Activated CD8-positive, alpha-beta memory T cell treated with anti-CD3 and anti-CD28 coated beads, Interleukin-2, amount 50 U/mL, for 1 hour (primary cell): ENCODE results near the gene IGHMBP2.
"Not testable (repeated sequence)": the region's sequence is repeated elsewhere in the genome, so short reads cannot be mapped to it uniquely, and the experiment has no call there.

Experiments used
- DNase-seq: peaks from one replicate; pipeline ENCODE4 v3.0.0-alpha.2; 2020; ENCODE audit errors: extremely low read depth

IGHMBP2 gene

DNA sequence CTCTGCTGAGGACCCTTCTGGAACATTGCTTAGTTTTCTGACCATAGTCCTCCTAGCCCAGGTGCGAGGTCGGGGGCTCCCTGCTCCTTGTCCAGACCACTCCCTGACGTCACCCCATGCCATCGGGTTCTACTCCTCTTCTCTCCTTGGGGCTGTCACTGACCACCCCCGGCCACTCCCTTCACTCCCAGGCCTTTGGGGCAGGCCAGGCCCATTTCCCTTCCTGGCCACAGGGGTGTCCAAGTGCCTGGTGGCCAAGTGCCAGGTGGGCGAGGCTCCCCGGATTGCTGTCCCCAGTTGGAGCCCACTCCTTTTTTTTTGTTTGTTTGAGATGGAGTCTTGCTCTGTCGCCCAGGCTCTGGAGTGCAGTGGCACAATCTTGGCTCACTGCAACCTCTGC lies 57.6 kb downstream of the IGHMBP2 start:
- no peak for DNase-seq

DNA sequence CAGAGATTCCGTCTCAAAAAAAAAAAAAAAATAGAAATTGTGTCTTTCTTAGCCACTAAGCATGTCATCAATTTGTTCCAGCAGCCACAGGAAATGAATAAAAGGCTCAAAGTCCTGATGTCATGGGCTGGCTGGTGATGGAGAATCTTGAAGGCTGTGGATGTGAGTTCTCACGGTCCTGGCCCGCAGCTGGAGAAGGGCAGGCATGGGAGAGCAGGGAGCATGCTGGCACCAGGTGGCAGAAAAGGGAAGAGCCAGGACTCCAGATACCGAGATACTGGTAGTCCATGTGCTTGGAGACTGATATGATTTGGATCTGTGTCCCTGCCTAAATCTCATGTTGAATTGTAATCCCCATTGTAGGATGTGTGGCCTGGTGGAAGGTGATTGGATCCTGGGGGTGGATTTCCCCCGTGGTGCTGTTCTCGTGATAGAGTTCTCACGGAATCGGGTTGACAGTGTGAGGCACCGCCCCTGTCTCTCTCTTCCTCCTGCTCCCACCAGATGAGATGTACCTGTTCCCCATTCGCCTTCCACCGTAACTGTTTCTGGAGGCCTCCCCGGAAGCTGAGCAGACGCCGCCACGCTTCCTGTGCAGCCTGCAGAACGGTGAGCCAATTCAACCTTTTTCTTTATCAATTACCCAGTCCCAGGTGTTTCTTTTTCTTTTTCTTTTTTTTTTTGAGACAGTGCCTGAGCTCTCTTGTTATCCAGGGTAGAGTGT lies 59.0 kb downstream of the IGHMBP2 start:
- no peak for DNase-seq

DNA sequence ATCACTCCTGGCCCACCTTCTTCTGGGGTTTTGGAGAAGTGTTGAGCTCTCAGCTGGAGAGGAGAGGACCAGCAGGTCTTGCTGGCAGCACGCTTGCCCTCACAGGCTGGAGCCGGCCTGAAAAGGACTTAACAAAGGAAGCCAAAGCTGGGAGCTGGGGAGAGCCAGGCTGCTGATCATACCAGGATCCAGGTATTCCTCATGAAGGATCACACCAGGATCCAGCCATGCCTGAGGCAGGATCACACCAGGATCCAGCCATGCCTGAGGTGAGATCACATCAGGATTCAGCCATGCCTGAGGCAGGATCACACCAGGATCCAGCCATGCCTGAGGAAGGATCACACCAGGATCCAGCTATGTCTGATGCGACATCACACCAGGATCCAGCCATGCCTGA lies 60.1 kb downstream of the IGHMBP2 start:
- no peak for DNase-seq

DNA sequence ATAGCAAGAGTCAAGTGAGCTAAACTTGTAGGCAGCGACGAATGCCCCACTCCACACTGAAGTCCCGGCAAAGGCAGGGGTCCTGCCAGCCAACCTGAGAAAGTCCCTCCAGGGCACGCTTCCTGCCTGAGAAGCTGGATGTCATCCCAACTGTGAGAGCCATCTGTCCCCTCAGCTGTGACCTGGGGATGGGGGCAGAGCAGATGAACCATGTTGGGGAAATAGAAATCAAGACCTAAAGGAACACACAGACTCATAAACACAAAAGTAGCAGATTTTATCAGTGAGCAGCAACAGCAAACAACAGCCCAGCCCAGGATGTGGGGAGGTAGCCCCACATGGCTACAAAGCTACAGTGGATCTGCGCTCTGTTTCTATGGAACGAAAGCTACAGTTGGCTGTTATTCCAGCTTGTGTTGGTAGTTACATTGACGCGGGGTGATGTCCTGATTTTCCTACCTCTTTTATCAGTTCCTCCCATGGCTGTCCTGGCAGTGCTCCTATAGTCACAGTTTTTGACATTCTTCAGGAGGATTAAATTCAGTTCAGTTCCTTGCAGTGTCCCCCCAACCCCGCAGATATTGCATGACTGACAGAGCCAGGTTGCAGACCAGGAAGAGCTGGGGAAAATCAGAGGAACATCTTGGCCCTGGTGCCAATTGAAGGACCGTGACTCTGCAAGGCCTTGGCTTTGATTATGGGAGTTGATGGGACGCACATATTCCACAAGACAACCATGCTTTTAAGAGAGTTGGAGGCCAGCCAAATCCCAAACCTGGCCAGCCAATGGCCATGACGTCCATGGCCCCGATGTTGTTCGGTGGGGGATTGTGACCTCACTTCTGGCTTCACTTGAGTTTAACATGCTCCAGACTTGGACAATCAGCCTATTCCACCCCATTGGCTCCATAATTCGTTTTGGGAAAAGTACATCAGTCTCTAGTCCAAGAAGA lies 62.5 kb downstream of the IGHMBP2 start:
- DNase-seq = no peak

DNA sequence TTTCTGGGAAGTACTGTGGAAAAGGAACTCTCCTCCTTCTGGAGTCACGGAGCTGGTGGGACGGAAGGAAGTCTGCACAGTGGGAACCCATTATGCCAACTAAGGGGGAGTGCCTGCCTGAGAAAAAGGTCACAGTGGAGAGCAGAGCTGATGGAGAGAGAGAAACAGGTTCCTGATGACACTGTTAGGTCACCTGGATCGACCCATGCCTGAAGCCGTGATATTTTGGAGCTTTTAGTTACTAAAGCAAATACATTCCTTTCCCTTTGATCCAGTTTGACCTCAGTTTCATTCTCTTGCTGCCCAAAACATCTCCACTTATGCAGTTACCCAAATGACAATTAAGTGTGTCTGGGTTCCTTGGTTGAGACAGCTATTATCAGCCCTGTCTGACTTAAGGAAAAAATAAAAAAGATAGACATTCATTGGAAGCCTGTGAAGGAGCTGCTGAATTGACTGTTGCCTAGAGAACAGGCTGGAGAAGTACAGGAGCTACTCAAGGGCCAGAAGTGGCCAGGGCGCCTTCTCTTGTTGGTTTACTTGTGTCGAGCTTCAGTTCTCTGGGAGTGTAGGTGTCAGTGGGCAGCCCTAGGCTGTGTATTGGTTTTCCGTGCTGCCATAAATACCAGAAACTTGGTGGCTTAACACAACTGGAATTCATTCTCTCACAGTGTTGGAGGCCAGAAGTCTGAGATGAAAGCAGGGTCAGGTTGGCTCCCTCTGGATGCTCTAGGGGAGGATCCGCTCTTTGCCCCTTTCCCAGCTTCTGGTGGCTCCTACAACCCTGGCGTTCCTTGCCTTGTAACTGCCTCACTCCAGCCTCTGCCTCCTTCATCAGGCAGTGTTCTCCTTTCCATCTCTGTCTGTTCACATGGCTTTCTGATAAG lies 63.4 kb downstream of the IGHMBP2 start:
- no peak for DNase-seq

DNA sequence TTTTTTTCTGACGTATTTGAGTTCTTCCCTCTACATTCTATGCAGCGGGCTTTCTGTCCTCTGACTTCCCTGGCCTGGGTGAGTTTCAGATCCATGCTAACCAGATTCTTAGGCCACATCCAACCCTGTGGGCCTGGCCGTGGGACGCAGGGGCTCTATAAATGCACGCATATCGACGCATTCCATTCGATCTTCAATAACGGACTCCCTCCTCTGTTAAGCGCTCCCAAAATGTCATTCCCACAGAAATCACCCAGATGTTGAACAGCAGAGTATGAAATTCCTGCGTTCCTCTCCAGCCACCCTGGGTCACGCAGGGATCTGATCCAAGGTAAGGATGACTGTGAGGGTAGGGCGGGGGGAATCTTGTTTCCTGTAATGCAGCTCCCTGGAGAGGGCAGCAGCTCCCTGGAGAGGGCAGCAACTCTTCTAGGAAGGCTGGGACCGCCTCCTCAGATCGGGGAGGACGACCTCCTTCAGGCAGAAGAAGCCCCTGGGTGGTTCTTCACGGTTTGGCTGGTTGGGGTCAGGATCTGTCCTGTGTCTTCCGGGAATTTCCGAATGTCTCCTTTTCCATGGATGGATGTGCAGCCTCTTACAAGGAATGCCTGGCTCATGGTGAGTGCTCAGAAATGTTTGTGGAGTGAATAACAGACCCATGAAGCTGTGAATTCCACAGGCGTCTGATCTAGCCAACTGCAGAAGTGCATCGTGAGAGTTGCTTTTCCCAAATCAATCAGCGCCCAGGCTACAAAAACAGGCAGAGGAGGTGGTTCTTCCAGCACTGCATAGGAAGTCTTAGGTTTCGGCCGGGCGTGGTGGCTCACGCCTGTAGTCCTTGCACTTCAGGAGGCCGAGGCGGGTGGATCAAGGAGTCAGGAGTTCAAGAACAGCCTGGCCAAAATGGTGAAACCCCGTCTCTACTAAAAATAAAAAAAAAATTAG lies 64.9 kb downstream of the IGHMBP2 start:
- no peak for DNase-seq

DNA sequence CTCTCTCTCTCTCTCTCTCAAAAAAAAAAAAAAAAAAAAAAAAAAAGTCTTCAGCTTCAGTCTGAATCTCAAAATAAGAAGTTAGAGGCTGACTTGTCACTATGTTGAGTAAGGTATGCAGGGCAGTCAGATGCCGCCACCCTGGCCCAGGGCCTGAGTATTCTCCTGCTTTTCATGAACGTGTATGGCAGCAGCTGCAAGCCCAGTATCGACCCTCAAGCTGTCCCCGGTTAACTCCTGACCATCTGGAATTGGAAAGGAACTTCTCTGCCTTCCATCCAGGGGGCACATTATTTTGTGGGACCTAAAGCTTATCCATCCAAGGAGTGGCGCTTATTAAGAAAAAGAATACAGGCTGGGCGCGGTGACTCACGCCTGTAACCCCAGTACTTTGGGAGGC lies 65.7 kb downstream of the IGHMBP2 start:
- DNase-seq = no peak

DNA sequence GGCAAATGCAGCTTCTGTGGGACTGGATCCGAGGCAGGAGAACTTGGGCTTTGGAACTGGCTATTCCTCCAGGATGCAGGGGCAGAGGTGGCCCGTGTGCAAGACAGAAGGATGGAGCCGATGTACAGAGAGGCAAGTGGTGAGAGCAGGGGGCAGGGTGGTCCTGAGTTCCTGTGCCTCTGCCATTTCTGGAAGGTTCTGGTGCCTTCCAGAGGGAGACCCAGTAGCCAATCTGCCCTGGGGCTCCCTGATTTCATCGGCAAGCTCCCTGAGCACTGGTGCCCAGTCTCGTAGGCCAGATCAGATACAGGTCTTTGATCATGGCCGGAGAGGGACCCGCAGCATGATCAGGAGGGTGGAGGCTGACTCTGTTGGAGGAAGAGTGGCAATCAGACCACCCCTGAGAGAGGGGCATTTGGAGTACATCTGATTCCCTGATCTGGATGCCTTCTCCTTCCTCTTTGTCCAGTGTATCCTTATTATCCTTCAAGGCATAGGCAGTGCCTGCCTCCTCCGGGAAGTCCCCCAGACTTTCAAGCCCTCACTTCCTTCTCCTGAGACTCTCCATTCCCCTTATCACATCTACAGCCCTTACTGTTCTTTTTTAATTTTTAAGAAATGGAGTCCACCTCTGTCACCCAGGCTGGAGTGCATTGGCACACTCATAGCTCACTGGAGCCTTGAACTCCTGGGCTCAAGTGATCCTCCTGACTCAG lies 67.4 kb downstream of the IGHMBP2 start:
- DNase-seq = no peak

DNA sequence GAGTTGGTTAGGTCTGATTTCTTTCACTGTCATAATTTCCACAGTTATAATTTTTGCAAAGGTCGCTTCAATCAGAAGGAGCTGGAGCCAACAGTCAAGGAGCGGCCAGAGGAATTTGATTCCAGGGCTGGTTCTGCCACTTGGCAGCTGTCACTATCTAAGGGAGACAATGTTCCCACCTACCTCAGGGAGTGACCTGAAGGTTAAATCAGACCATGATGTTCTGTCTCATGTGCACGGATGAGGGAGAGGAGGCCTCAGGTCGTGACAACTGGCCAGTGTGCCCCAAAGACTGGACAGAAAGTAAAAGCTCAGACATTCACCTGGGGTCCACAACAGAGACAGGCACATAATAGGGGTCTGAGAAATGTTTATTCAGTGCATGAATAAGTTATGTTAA lies 69.5 kb downstream of the IGHMBP2 start:
- no peak for DNase-seq

DNA sequence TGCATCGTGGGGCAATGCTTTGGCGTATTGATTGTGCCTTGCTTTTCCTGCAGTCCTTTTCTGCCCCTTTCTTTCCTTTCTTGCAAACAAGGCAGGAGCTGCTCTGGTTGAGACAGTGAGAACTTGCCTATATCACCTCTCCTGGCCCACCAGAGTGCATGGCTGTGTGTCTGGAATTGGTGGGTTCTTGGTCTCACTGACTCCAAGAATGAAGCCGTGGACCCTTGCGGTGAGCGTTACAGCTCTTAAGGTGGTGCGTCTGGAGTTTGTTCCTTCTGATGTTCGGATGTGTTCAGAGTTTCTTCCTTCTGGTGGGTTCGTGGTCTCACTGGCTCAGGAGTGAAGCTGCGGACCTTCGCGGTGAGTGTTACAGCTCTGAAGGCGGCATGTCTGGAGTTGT lies 70.0 kb downstream of the IGHMBP2 start:
- not testable (repeated sequence) for DNase-seq

DNA sequence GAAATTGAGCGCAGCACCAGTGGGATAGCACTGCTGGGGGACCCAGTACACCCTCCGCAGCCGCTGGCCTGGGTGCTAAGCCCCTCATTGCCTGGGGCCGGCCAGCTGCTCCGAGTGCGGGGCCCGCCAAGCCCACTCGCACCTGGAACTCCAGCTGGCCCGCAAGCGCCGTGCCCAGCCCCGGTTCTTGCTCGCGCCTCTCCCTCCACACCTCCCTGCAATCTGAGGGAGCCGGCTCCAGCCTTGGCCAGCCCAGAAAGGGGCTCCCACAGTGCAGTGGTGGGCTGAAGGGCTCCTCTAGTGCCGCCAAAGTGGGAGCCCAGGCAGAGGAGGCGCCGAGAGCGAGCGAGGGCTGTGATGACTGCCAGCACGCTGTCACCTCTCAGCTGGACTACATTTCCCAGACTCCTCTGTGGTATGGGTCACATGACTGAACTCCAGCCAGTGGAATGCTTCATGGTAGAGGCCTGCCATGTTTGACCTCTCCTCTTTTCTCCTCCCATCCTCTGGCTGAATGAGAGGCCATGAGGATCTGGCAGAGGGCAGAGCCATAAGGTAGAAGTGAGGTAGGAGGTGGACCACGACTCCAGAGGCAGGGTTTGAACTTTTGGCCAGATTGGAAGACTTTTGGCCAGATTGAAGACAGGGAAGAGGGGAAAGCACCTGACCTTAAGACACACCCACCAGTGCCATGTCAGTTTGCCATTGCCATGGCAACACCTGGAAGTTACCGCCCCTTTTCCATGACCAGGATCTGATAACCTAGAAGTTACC lies 70.9 kb downstream of the IGHMBP2 start:
- DNase-seq = no peak

DNA sequence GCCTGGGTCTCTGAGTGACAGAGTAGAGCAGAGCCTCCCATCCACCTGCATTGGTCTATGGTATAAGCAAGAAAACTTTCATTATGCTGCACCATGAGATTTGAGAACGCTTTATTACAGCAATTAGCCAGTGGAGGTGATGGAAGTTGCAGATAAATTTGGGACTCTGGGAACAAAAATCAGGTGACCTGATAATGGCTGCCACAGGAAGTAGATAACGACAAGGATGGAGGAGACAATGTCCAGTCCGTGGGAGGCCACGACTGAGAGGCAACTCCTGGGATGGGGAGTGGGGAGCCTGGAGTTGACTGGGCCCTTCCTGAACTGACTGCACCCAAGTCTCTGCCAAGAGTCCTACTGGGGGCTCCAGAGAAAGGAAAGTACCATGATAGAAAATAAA lies 72.4 kb downstream of the IGHMBP2 start:
- DNase-seq = no peak

DNA sequence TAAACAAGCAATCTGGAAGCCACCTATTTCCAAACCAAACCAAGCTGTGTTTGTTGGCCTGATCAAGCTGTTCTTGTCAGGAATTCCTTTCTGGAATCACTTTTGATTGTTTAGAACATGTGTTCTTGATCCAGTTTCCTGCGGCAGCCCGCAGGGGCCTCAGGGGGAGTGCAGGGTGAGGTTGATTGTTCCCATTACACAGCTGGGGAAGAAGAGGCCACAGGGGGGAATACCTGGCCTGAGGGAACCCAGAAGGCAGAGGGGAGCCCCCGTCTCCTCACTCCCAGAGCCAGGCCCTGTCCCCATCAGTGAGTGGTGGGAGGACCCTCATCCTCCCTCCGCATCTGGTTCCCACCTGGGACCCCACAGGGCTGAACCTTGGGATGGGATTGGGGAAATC lies 72.9 kb downstream of the IGHMBP2 start:
- DNase-seq = no peak

DNA sequence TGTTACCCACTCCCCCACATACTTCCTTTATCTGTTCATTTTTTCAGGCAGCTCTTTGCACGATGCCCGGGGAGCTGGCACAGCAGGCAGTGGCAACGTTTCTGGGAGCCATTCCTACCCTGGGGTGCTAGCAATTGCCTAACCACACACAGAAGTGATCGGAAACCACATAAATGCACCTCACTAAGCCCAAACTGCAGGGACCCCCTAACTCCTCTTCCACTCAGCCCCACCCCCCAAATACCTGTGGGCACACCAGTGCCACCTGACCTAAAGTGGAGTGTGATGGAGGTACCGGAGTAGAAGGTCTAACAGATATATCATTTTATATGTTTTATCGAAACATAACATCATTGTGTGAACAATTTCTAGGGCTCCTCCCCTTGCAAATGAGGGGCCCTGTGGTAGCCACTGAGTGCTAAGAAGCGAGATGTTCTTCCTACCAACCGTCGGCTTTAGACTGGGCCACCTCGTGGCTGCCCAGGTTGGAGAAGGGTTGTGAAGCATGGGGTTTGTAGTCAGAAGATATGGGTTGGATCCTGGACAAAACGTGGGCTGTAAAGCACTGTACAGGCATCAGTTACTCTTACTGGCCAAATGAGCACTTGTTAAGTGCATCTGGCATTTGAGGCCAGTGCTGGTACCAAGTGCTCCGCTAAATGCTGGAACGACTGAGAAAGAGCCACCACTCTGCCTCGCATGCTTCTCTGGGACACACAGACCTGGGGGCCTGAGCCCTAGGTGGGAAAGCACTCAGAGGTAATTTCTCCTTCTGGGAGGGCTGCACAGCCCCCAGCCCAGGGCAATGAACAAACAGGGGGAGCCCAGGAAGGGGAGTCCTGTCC lies 74.3 kb downstream of the IGHMBP2 start:
- no peak for DNase-seq

DNA sequence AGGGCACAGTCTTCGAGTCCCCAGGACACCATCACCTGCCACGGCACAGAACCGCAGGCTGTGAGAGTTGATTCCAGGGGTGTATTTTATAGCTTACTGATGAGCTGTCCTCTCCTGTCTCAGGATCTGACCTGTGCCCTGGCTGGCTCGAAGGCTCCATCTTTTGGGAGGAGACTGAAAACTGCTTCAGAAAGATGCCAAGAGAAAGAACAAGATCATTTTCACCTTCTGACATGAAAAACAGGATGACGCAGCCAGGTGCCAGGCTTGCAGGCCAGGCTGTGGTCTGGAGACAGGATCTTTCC lies 74.9 kb downstream of the IGHMBP2 start:
- no peak for DNase-seq

DNA sequence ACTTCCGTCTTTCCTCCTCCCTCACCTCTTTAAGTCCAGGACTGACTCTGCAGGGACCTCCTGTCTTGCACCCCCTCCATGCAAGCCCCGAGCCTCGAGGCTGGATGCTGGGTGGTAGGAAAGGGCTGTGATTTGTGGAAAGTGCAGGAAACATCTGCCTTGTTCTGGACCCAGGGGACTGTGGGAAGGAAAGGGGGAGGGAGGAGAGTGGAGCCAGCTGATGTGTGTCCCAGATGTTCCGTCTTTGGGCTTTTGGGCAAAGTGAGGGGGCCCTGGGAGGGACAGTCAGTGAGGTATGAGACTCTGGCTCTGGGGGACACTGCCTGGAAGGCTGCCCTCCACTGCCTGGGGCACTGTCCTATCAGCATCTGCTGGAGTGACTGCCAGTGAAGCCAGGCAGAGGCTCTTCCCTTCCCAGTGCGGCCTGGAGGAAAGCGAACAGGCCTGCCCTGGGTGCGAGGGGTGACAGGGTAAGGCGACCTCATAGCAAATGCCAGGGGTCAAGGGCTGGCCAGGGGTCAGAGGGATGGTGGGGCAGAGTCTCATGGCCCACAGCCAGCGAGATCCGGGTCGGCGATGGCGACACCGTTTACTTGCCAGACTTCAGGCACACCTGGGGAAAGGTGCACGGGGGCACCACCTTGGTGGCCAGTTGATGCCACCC lies 75.4 kb downstream of the IGHMBP2 start:
- DNase-seq = no peak

DNA sequence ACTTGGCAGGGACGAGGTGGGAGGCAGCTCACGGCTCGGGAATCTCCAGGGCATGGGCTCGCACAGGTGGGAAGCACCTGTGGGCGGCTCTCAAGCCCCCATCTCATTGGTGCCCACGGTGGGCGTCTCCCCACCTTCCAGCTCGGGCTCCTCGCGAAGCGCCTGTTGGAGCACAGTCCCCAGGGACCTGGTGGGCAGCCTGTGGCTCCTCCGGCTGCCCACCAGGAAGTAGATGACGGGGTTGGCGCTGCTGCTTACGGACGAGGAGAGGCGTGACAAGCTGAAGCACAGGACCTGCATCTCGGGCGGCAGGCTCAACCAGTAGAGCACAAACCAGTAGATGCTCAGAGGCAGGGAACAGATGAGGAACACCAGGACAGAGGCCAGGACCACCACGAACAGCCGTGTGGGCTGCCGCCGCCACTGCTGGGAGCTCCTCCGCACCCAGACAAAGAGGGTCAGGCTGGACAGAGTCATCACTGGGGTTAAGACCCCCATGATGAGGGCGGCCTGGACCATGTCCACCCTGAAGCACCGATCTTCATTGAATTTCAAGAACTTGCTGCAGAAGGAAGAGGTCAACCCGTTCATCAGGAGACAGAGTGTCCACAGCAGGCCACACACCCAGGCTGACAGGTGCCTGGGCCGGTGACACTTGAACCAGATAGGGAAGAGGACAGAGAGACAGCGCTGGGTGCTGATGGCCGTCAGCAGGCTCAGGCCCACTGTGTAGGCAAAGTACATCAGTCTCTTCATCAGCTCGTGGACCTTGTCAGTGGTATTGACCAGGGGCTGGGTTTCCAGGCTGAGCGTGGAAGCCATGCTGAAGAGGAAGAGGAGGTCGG lies 76.5 kb downstream of the IGHMBP2 start:
- no peak for DNase-seq

DNA sequence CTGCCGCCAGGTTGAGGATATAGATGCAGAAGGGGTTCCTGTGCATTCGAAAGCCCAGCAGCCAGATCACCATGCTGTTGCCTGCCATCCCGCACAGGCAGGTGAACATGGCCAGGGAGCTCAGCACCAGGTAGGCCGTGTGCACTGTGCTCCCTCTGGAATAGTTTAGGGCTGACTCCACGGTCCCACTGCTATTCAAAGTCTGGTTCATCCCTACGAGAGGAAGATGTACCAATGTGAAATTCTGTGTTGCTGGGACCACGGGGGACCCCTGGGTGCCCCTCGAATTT lies 77.0 kb downstream of the IGHMBP2 start, which contains the start of gene MRGPRD:
Gene MRGPRD, minus strand, starts transcription at position 211 of the 290 bp plus-strand sequence. Its CDS starts 0 bp downstream, at position 211.
- DNase-seq = no peak
